ENCODE data around the gene CREG1.

DNA sequence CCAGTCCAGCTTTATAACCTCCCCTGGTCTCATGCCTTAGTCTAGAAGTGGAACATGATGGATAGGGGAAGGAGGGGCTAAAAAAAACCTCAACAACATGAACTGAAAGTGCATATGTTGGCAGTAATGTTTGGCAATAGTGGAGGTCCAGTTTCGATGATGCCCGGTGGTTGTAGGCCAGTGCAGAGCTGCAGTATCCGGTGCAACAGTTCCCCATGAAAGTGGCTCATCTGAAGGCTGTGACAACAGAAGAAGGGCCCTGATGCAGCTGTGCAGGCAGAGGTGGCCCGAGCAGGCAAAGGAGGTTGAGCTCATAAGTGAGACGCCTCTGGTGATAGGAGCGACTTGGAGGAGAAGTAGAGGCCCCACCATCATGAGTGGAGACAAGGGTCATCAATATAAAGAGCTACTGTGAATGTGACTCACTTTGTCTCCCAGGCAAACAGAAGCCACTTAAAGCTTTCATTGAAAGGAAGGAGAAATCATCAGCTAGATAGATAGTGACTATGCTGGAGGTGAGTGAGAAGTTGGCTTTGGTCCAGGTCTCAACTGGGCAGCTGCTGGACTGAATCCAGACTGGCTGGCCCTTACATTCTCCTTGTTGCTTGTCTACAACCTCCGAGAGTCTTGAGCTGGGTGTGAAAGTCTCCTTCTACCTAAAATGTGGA lies 10.2 kb upstream of the CREG1 start:
- TF ChIP-seq, protein P1, sequence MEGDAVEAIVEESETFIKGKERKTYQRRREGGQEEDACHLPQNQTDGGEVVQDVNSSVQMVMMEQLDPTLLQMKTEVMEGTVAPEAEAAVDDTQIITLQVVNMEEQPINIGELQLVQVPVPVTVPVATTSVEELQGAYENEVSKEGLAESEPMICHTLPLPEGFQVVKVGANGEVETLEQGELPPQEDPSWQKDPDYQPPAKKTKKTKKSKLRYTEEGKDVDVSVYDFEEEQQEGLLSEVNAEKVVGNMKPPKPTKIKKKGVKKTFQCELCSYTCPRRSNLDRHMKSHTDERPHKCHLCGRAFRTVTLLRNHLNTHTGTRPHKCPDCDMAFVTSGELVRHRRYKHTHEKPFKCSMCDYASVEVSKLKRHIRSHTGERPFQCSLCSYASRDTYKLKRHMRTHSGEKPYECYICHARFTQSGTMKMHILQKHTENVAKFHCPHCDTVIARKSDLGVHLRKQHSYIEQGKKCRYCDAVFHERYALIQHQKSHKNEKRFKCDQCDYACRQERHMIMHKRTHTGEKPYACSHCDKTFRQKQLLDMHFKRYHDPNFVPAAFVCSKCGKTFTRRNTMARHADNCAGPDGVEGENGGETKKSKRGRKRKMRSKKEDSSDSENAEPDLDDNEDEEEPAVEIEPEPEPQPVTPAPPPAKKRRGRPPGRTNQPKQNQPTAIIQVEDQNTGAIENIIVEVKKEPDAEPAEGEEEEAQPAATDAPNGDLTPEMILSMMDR (IDR thresholded peaks at IDR 0.05): no peak
- TF ChIP-seq POLR2AphosphoS5 (IDR thresholded peaks at IDR 0.05) (no peak), POLR2A (IDR thresholded peaks at IDR 0.05) (no peak), EP300 (IDR thresholded peaks at IDR 0.05) (no peak)

Data from gastroesophageal sphincter (tissue), 3 donors.